GM12874 (cell line): ENCODE measurements around the gene RBM20.

Experiments
- TF ChIP-seq, protein P1 (sequence below): IDR thresholded peaks from 2 replicates; pipeline ENCODE4 v1.5.1; 2011; ENCODE audit warnings: low read depth, mild to moderate bottlenecking, control low read depth, low read length, moderate library complexity; ENCODE audit not compliant: insufficient read depth

The RBM20 gene

DNA sequence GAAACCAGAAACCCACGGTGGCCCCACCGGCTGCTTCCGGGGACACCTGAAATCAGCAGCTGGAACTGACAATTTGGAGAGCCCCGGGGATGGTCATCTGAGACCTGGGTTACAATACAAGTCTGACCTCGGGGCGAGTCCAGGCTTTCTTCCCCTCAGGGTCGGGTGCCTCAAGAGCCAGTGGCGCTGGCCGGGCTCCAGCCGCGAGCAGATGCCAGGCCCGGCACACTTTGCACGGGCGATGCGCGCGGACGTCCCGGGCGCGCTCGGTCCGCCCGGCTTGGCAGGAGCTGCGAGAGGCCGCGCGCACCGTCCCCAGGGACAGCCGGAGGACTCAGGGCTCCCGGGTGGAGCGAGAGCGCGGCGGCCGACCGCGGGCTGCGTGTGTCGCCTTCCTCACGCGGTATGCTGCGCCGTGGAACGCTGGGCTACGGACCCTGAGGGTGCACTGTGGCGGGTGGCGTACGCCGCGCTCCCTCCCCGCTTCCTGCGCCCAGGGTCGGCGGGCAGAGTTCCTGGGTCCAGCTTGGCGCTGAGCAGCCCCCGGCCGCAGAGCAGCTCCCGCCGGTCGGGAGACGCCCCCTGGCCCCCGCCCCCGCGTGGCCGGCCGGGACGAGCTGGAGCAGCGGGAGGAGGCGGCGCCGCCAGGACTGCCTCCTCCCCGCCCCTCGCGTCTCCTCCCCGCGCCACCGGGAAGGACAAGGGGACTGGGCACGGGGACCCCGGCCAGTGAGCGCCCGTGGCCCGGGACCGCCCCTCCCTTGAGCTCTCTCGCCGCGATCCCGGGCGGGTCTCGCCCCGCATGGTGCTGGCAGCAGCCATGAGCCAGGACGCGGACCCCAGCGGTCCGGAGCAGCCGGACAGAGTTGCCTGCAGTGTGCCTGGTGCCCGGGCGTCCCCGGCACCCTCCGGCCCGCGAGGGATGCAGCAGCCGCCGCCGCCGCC is at the start of gene RBM20:
TSS of gene RBM20 (plus strand) at position 684 of the 945 bp plus-strand sequence. CDS start at position 803, 119 bp downstream.
- TF ChIP-seq, protein P1, sequence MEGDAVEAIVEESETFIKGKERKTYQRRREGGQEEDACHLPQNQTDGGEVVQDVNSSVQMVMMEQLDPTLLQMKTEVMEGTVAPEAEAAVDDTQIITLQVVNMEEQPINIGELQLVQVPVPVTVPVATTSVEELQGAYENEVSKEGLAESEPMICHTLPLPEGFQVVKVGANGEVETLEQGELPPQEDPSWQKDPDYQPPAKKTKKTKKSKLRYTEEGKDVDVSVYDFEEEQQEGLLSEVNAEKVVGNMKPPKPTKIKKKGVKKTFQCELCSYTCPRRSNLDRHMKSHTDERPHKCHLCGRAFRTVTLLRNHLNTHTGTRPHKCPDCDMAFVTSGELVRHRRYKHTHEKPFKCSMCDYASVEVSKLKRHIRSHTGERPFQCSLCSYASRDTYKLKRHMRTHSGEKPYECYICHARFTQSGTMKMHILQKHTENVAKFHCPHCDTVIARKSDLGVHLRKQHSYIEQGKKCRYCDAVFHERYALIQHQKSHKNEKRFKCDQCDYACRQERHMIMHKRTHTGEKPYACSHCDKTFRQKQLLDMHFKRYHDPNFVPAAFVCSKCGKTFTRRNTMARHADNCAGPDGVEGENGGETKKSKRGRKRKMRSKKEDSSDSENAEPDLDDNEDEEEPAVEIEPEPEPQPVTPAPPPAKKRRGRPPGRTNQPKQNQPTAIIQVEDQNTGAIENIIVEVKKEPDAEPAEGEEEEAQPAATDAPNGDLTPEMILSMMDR: no peak

DNA sequence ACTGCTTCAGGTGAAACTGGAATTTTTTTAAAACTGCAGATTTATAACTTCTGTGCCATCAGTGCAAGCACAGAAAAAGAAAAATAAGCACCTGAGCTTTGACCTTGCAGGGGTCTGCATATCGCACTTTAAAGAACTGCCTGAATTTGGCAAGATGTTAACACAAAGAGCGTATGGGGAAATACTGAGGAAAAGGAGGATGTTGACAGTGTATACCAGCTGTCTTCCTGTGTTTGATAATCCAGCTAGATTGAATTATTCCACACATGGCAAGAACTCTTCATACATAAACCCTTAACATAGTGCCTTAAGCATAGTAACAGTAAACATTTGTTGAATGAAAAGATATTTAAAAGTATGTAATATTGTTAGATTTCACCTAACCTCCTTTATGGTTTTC is 46.7 kb upstream of the RBM20 start:
- TF ChIP-seq, protein P1: no peak

DNA sequence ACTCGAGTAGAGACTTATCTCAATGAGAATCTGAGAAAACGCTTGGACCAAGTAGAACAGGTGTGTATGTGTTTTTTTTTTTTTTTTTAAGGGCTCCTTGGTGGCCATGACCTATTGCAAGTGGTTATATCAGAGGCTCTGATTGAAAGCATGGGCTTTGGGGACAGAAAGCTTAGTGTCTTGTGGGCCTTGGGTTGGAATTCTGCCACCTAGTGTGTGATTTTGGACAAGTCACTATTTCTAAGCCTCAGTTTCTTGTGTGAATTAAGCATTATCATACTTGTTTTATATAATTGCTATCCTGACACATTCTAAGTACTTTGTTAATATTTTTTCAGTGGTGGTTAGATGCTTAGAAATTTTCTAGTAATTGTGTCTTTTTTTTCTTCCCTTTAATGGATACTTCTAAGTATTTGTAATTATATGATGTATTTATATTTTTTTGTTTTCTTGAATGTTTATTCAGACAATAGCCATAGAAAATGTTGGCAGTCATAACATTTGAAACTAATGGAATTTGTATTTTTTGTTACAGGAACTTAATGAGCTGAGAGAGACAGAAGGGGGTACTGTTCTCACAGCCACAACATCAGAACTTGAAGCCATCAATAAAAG is 43.5 kb upstream of the RBM20 start:
- TF ChIP-seq, protein P1: peak; percentile 52; the same call in 1 of the 2 replicates

DNA sequence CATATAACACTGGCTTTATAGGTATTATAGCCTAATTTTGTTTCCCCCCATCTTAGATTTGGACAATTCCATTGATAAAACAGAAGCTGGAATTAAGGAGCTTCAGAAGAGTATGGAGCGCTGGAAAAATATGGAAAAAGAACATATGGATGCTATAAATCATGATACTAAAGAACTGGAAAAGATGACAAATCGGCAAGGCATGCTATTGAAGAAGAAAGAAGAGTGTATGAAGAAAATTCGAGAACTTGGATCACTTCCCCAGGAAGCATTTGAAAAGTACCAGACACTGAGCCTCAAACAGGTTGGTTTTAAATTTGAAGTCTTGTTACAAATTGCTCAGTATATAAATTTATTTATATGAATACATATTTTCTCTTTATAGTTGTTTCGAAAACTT is 42.6 kb upstream of the RBM20 start:
- TF ChIP-seq, protein P1: no peak

DNA sequence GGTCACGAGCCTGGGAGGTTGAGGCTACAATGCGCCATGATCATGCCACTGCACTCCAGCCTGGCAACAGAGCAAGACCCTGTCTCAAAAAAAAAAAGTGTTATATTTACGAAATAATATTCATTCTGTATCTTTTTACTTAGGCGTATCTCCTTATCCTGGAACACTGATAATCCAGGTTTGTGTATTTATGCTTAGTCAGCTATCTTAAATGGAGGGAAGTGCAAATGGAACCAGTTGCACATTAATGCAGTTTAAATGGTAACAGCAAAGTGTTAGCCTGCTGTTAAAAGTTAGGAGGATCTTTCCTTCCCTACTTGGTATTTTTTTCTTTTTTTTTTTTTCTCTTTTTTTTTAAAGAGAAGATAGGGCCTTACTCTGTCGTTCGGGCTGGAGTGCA is 36.0 kb upstream of the RBM20 start:
- TF ChIP-seq, protein P1: no peak

DNA sequence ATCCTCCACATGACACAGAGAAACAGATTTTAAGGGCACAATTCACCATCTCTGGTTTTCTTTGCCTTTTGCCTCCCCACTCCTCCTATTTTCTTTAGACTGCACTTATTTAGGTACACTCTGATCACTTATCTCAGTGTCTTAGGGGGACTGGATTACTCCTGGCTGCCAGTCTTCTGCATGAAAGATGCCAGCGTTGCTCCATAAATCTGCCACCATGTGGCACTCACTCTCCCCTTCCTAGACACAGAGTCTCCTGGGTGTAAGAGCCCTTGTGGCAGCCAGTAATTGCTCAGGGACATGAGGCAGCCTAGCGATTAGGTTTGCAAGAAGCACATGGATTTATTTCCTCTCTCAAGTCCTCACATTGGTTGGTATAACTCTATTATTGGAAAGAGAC is 34.5 kb upstream of the RBM20 start:
- TF ChIP-seq, protein P1: no peak

DNA sequence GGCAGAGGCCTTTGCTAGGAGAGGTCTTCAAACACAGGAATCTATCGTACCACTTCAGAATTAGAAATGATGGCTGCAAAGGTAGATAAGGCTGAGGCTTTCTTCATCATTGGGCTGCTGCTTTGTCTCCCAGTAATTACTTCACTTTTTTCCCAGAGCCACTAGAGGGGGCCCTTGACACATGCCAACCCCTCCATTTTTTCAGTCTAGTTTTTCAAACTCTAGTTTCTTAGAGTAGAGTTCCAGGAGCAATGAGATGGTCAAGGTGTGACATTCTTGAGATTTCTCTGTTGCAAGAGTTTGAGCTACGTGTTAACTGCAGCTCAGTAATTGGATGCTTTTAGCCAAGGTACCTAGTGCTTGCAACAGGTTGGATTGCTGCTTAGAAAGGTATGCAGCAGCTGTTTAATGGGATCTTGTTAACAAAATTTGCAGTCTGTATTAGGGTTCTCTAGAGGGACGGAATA is 33.8 kb upstream of the RBM20 start:
- TF ChIP-seq, protein P1: peak; percentile 75
